KOPT-K1 (cell line): ENCODE results near the gene SLC25A36.
"Not testable (repeated sequence)": the region's sequence is repeated elsewhere in the genome, so short reads cannot be mapped to it uniquely, and the experiment has no call there.

ENCODE experiments used
- H3K27ac ChIP-seq: fragments of 200-600 bp; sonication (generic); 2 replicates; pipeline ENCODE4 v1.5.1; 2016; ENCODE audit warnings: antibody characterized with exemption, mild to moderate bottlenecking, low read depth, low read length; ENCODE audit not compliant: poor library complexity, severe bottlenecking
- H3K36me3 ChIP-seq: fragments of 200-600 bp; sonication (generic); 2 replicates; pipeline ENCODE4 v1.5.1; 2017; ENCODE audit warnings: antibody characterized with exemption, mild to moderate bottlenecking, low read length, moderate library complexity; ENCODE audit not compliant: insufficient read depth
- H3K9me3 ChIP-seq: fragments of 200-600 bp; sonication (generic); 2 replicates; pipeline ENCODE4 v1.5.1; 2017; ENCODE audit warnings: antibody characterized with exemption, low read length, mild to moderate bottlenecking; ENCODE audit not compliant: insufficient read depth, poor library complexity, severe bottlenecking

SLC25A36 gene

GRCh38 chr3:140920029-140920428 lies 21.6 kb upstream of the SLC25A36 start:
- H3K36me3 ChIP-seq = no peaks in the 10 kb centered on the region
- H3K27ac ChIP-seq = no peak overlapping the region
- no peaks in the 10 kb centered on the region for H3K9me3 ChIP-seq

DNA sequence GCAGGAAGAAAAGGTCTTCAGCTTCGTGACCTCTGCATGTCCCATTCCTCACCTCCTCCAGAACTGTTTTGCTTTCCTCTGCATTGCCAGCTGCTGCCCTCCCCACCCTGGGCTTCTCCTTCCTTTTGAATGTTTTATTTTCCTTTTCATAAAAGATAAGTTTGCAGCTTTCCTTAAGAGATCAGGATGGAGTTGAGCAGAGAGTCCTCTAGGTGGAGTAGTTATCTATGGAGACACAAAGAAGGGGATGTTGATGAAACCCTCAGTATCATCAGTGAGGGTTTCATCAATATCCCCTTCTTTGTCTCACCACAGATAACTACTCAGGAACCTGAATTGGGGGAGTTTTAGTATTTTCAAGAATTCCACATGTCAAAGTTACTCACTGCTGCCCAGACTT lies 19.0 kb upstream of the SLC25A36 start:
- H3K36me3 ChIP-seq = no peaks in the 10 kb centered on the region
- H3K9me3 ChIP-seq = no peaks in the 10 kb centered on the region

DNA sequence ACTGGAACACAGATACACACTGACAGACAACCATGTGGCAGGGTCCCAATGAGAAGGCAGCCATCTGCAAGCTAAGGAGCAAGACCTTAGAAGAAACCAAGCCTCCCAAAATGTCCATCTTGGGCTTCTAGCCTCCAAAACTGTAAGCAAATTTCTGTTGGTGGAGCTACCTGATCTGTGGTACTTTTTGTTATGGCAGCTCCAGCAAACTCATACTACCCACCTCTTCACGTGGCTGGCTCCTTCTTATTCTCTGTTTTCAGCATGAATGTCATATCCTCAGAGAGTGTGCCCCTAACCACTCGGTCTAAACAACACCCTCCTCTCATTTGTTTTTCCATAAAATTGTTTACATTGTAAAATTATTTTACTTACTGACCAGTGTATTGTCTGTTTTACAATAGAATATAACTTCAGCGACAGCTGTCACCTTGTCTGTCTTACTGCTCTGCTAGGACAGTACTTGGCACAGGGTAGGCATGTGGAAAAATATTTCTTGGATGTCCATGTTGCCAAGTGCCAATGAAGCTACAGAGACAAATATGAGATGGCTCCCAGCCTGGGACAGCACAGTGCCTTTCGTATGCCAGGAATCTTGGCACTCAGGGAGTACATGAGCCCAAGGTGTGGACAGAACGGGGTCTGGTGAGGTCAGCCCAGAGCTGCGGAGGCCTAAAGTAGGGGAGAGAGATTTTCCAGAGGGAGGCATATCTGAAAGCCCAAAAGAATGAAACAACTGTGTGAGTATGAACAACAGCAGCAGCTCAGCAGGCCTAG lies 17.4 kb upstream of the SLC25A36 start:
- no peaks in the 10 kb centered on the region for H3K9me3 ChIP-seq
- H3K27ac ChIP-seq = no peak overlapping the region
- no peaks in the 10 kb centered on the region for H3K36me3 ChIP-seq

More for the DNA sequence above, 19.0 kb upstream of the SLC25A36 start:
- H3K27ac ChIP-seq = no peak overlapping the region

GRCh38 chr3:140927279-140928069 lies 14.2 kb upstream of the SLC25A36 start:
- no peak overlapping the region for H3K27ac ChIP-seq
- no peaks in the 10 kb centered on the region for H3K36me3 ChIP-seq
- no peaks in the 10 kb centered on the region for H3K9me3 ChIP-seq

GRCh38 chr3:140929446-140929845 lies 12.2 kb upstream of the SLC25A36 start:
- H3K9me3 ChIP-seq = no peaks in the 10 kb centered on the region
- H3K27ac ChIP-seq = no peak overlapping the region
- H3K36me3 ChIP-seq = no peaks in the 10 kb centered on the region

GRCh38 chr3:140931016-140931454 lies 10.6 kb upstream of the SLC25A36 start:
- Histone ChIP-seq H3K9me3 (no peaks in the 10 kb centered on the region), H3K27ac (no peak overlapping the region), H3K36me3 (no peaks in the 10 kb centered on the region)

DNA sequence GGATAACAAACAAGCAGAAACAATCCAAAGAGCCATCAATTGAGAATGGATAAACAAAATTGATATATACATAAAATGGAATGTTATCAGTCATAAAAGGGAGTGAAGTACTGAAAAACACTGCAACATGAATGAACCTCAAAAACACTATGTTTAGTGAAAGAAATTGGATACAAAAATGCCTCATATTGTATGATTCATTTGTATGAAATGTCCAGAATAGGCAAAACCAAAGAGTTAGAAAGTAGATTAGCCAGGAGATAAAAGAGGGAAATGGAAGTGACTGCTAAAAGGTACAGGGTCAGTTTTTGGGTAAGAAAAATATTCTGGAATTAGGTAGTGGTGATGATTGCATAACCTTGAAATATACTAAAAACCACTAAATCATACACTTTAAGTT lies 9.8 kb upstream of the SLC25A36 start:
- Histone ChIP-seq H3K27ac (no peak overlapping the region), H3K9me3 (no peaks in the 10 kb centered on the region), H3K36me3 (no peaks in the 10 kb centered on the region)

- no peak overlapping the region for H3K27ac ChIP-seq
- H3K36me3 ChIP-seq = no peaks in the 10 kb centered on the region
- H3K9me3 ChIP-seq = no peaks in the 10 kb centered on the region
Measured at GRCh38 chr3:140933109-140933508, 8.5 kb upstream of the SLC25A36 start.

- H3K27ac ChIP-seq = no peak overlapping the region
- H3K36me3 ChIP-seq = no peaks in the 10 kb centered on the region
- no peaks in the 10 kb centered on the region for H3K9me3 ChIP-seq
Measured at GRCh38 chr3:140933552-140933951, 8.1 kb upstream of the SLC25A36 start.

GRCh38 chr3:140939305-140939704 lies 2.3 kb upstream of the SLC25A36 start:
- not testable (repeated sequence) for H3K36me3 ChIP-seq, H3K9me3 ChIP-seq, H3K27ac ChIP-seq

GRCh38 chr3:140941090-140941433 lies 574 bp upstream of the SLC25A36 start:
- Histone ChIP-seq H3K36me3 (peaks cover 11% of the 10 kb centered on the region), H3K9me3 (no peaks in the 10 kb centered on the region), H3K27ac (peak overlapping the region; percentile 83)

GRCh38 chr3:140942221-140943104 lies 827 bp downstream of the SLC25A36 start:
- H3K9me3 ChIP-seq = no peaks in the 10 kb centered on the region
- peaks cover 25% of the 10 kb centered on the region for H3K36me3 ChIP-seq
- H3K27ac ChIP-seq = peak overlapping the region; percentile 83

GRCh38 chr3:140943781-140944552 lies 2.3 kb downstream of the SLC25A36 start:
- Histone ChIP-seq H3K27ac (peak overlapping the region; percentile 83), H3K36me3 (peaks cover 28% of the 10 kb centered on the region), H3K9me3 (no peaks in the 10 kb centered on the region)

DNA sequence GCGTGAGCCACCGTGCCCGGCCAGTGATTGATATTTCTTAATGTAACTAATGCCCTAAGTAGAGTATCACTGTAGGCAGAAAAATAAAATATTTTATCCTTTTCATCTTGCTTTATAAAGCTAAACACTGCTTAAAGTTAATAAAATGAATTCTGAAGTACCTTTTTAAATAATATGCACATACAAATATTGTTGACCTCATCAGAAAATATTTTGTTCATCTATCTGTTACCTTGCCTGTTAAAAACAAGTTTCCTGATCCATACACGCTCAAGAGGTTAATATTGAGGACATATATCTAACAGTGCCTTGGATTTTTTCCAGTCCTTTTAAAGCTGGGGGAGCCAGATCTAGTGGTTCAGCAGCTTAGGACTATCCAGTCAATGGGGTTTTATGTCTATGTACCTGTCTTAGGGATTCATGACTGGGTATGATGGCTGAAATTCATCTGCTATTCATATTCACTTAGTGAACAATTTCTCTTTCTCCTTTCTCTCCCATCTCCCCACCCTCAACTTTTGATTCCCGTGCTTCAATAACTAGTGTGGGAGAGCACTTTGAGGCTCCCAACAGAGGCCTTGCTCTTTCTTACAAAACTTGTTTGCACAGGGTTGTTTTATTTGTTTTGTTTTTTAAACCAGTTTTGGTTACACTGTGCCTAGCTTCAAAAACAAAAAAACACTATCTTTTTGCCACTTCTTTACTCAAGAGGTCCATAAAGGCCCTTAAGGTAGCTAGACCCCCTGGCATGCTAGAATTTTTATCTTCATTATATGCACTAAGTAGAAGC lies 7.0 kb downstream of the SLC25A36 start:
- H3K27ac ChIP-seq = no peak overlapping the region
- H3K9me3 ChIP-seq = no peaks in the 10 kb centered on the region
- H3K36me3 ChIP-seq = peaks cover 28% of the 10 kb centered on the region
